SU-DHL-6 (cell line): Measurements from ENCODE around the gene GLMP.

Experiments used
- H2AFZ ChIP-seq: fragments of 200-600 bp; sonication (generic); 2 replicates; pipeline ENCODE4 v1.6.1; 2014; ENCODE audit warnings: low read depth, mild to moderate bottlenecking, moderate library complexity, mixed read lengths, antibody characterized with exemption, low read length; ENCODE audit not compliant: severe bottlenecking
- H3F3A ChIP-seq: fragments of 200-600 bp; shearing (Covaris generic); 2 replicates; pipeline ENCODE4 v1.6.0; 2016; ENCODE audit warnings: antibody characterized with exemption, mild to moderate bottlenecking; ENCODE audit not compliant: insufficient read depth
- H3K27ac ChIP-seq: fragments of 200-600 bp; sonication (generic); 2 replicates; pipeline ENCODE4 v1.5.1; 2016; ENCODE audit warnings: low read depth, mild to moderate bottlenecking, low read length, moderate library complexity, mixed read lengths
- H3K27me3 ChIP-seq: fragments of 200-600 bp; sonication (generic), shearing (Covaris generic); 2 replicates; pipeline ENCODE4 v1.6.0; 2014; ENCODE audit warnings: mild to moderate bottlenecking, low read length
- H3K36me3 ChIP-seq: fragments of 200-600 bp; sonication (generic); 2 replicates; pipeline ENCODE4 v1.6.1; 2014; ENCODE audit warnings: mild to moderate bottlenecking, low read length, mixed read lengths
- H3K4me2 ChIP-seq: fragments of 300-600, 200-600 bp; shearing (Covaris generic), sonication (generic); 2 replicates; pipeline ENCODE4 v1.6.0; 2014; ENCODE audit warnings: low read length, low read depth, mild to moderate bottlenecking; ENCODE audit not compliant: poor library complexity, severe bottlenecking
- H3K4me3 ChIP-seq: fragments of 200-600 bp; sonication (generic); 2 replicates; pipeline ENCODE4 v1.5.1; 2014; ENCODE audit warnings: antibody characterized with exemption, low read length, mild to moderate bottlenecking, mixed read lengths; ENCODE audit not compliant: insufficient read depth, poor library complexity, severe bottlenecking
- H3K79me2 ChIP-seq: fragments of 200-600 bp; sonication (generic); 2 replicates; pipeline ENCODE4 v1.6.1; 2014; ENCODE audit warnings: mild to moderate bottlenecking, low read length, moderate library complexity; ENCODE audit not compliant: insufficient read depth
- H3K9ac ChIP-seq: fragments of 200-600 bp; sonication (generic); 2 replicates; pipeline ENCODE4 v1.7.0; 2014; ENCODE audit warnings: mild to moderate bottlenecking, low read length
- H3K9me2 ChIP-seq: fragments of 200-600 bp; sonication (generic); replicated peaks from 2 replicates; pipeline ENCODE4 v1.6.1; 2014; ENCODE audit warnings: low read length; ENCODE audit not compliant: insufficient read depth
- H3K9me3 ChIP-seq: fragments of 200-600 bp; sonication (generic); 2 replicates; pipeline ENCODE4 v1.6.1; 2014; ENCODE audit warnings: low read length, mixed read lengths; ENCODE audit not compliant: insufficient read depth
- H4K20me1 ChIP-seq: fragments of 200-600 bp; sonication (generic); 2 replicates; pipeline ENCODE4 v1.6.1; 2014; ENCODE audit warnings: low read depth, mild to moderate bottlenecking, antibody characterized with exemption, low read length, moderate library complexity, mixed read lengths
- CTCF ChIP-seq: fragments of 200-600 bp; sonication (generic); IDR thresholded peaks from one replicate; pipeline ENCODE4 v1.5.1; 2017; ENCODE audit warnings: antibody characterized with exemption, mild to moderate bottlenecking, low read length, moderate library complexity; ENCODE audit not compliant: insufficient read depth, poor library complexity, severe bottlenecking
- EZH2phosphoT487 ChIP-seq: fragments of 200-600 bp; sonication (generic), shearing (Covaris generic); conservative IDR thresholded peaks from 2 replicates; pipeline ENCODE4 v1.6.1; 2018; ENCODE audit warnings: mild to moderate bottlenecking, antibody characterized with exemption, low read length, moderate library complexity, mixed read lengths

The GLMP gene

DNA sequence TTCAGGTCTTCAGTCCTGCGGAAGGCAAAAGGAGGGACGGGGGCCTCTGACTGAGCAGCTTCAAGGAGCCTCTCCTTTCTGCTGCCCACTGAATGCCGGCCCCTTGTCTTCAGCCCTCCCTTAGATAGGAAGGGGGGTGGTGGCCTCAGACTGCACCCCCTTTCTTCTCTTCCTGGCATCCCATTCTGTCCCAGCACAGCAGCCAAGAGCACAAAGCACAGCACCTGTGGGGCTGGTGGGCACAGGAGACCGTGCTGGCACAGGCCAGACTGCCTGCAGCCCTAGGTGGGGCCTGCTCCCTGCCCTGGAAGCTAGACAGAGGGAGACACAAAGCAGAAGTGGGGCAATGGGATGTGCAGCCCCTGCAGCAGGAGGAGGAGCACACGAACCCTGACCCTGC, 45.9 kb downstream of the GLMP start:
- no peaks in the 10 kb centered on the region for H3K79me2 ChIP-seq
- H2AFZ ChIP-seq: no peak overlapping the region
- H3K4me3 ChIP-seq: no peak overlapping the region
- no peaks in the 10 kb centered on the region for H3K9me2 ChIP-seq
- no peaks in the 10 kb centered on the region for H3K27me3 ChIP-seq
- H3F3A ChIP-seq: no peaks in the 10 kb centered on the region
- H3K27ac ChIP-seq: no peak overlapping the region
- no peaks in the 10 kb centered on the region for H3K9me3 ChIP-seq
- H3K4me2 ChIP-seq: no peak overlapping the region
- TF ChIP-seq EZH2phosphoT487 (no peak), CTCF (no peak)
- H4K20me1 ChIP-seq: no peaks in the 10 kb centered on the region
- no peaks in the 10 kb centered on the region for H3K36me3 ChIP-seq
- no peak overlapping the region for H3K9ac ChIP-seq

GRCh38 chr1:156248323-156248683, 47.2 kb downstream of the GLMP start:
- H3K27me3 ChIP-seq: no peaks in the 10 kb centered on the region
- TF ChIP-seq EZH2phosphoT487 (no peak), CTCF (no peak)

DNA sequence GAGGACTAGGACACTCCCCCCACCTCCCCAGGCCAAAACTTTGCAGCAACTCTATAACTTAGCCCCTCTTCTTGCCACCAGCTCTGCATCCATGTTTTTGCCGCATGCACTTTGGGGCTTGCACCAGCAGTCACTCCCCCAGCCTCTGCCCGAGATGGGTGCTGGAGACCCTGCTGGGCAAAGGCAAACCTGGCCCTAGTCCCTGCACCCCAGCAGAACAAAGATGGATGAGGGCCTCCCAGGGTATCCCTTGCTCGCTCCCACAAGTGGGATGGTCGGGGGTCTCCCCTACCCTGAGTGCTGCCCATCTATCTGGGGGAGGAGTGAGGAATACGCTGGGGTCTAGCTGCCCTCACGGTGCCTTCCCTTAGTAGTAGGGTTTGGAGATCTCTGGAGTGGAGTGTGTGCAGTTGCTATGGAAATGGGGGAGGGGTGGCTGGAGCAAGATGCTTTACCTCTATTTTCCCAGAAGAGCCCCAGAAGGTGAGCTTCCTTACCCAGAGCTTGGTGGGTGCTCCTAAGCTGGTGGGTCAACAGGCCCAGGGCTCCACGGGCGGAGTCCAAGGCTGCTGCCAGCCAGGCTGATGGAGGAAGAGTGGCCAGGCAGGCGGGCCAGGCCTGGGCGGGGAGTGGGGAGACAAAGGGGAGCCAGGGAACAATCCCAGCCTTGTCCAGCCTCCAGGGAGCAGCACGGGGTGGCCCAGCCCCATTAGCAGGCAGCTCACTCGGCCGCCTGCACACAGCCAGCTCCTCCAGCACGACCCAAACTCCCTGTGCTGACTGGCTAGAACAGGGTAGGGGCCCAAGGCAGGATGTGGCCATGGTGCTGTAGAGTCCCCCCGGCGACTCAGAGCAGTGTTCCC, 47.8 kb downstream of the GLMP start, which contains the start of gene PAQR6:
Gene PAQR6 (minus strand): TSS at position 597 of the 863 bp plus-strand sequence. CDS start 1,325 bp downstream, outside the sequence.
- Histone ChIP-seq H3K9me3 (no peaks in the 10 kb centered on the region), H3K27ac (no peak within 1 kb of the TSS), H3K4me3 (no peak within 1 kb of the TSS), H3K36me3 (no peaks in the 10 kb centered on the region), H3K4me2 (no peak within 1 kb of the TSS), H3K27me3 (no peaks in the 10 kb centered on the region), H4K20me1 (no peaks in the 10 kb centered on the region), H3K79me2 (no peaks in the 10 kb centered on the region), H3F3A (no peaks in the 10 kb centered on the region), H3K9me2 (no peaks in the 10 kb centered on the region), H2AFZ (no peak within 1 kb of the TSS), H3K9ac (no peak within 1 kb of the TSS)
- TF ChIP-seq CTCF: no peak
- no peak for TF ChIP-seq EZH2phosphoT487

More at GRCh38 chr1:156248323-156248683, 47.2 kb downstream of the GLMP start:
- H3K4me2 ChIP-seq: no peak overlapping the region
- no peak overlapping the region for H3K9ac ChIP-seq
- no peaks in the 10 kb centered on the region for H3K9me2 ChIP-seq
- no peak overlapping the region for H3K27ac ChIP-seq
- no peak overlapping the region for H3K4me3 ChIP-seq
- H4K20me1 ChIP-seq: no peaks in the 10 kb centered on the region
- no peaks in the 10 kb centered on the region for H3K36me3 ChIP-seq
- H2AFZ ChIP-seq: no peak overlapping the region
- no peaks in the 10 kb centered on the region for H3K9me3 ChIP-seq
- no peaks in the 10 kb centered on the region for H3K79me2 ChIP-seq
- no peaks in the 10 kb centered on the region for H3F3A ChIP-seq
